H1 (cell line): ENCODE measurements around the gene PRR19.
A peak's percentile ranks its signal among the peaks of the same experiment; 100 is the strongest.

Source experiments
- CHD2 ChIP-seq: IDR thresholded peaks from 2 replicates; pipeline ENCODE4 v1.6.1; 2012; ENCODE audit warnings: low read length, improper control_type of control experiment
- EGR1 ChIP-seq: IDR thresholded peaks from 2 replicates; pipeline ENCODE4 v1.6.1; 2011; ENCODE audit warnings: low read depth, low read length, borderline replicate concordance
- EZH2 ChIP-seq: fragments of 200-600 bp; sonication (generic); IDR thresholded peaks from 2 replicates; pipeline ENCODE4 v1.7.1; 2012; ENCODE audit warnings: low read depth, mild to moderate bottlenecking, moderate library complexity, low read length, inconsistent platforms; ENCODE audit not compliant: severe bottlenecking
- PHF8 ChIP-seq: fragments of 200-600 bp; sonication (generic); conservative IDR thresholded peaks from 2 replicates; pipeline ENCODE4 v1.7.1; 2012; ENCODE audit warnings: low read depth, mild to moderate bottlenecking, inconsistent platforms, low read length, moderate library complexity
- POLR2A ChIP-seq, 2 experiments: IDR thresholded peaks; 1 replicate in 1 of 2; 2 replicates in 1 of 2; pipeline ENCODE4 v1.6.1; 2011; ENCODE audit warnings: low read depth in 2 of 2, low read length in 2 of 2, mild to moderate bottlenecking in 2 of 2; ENCODE audit errors: control extremely low read depth in 1 of 2
- RFX5 ChIP-seq: IDR thresholded peaks from 2 replicates; pipeline ENCODE4 v1.6.1; 2011; ENCODE audit warnings: low read depth, low read length, improper control_type of control experiment, borderline replicate concordance
- SIN3A ChIP-seq, 2 experiments: IDR thresholded peaks in 1 of 2; conservative IDR thresholded peaks in 1 of 2; 2 replicates each; pipeline ENCODE4 v1.6.1; 2011 to 2012; ENCODE audit warnings: low read length in 2 of 2, improper control_type of control experiment in 1 of 2, low read depth in 1 of 2, mild to moderate bottlenecking in 1 of 2
- SP1 ChIP-seq: IDR thresholded peaks from 2 replicates; pipeline ENCODE4 v1.6.1; 2011; ENCODE audit warnings: low read depth, low read length
- SP2 ChIP-seq: IDR thresholded peaks from 2 replicates; pipeline ENCODE4 v1.6.1; 2012; ENCODE audit warnings: mild to moderate bottlenecking, low read length, inconsistent platforms
- TF ChIP-seq, protein P1 (sequence below), 3 experiments: IDR thresholded peaks; 1 replicate in 2 of 3; 2 replicates in 1 of 3; pipeline versions ENCODE4 v1.5.1 to v1.6.1; 2011; ENCODE audit warnings: low read length in 3 of 3, mild to moderate bottlenecking in 3 of 3, inconsistent platforms in 2 of 3, low read depth in 1 of 3, moderate library complexity in 1 of 3; ENCODE audit not compliant: insufficient read depth in 1 of 3; ENCODE audit errors: control extremely low read depth in 1 of 3
- TF ChIP-seq, protein P2 (sequence below): IDR thresholded peaks from 2 replicates; pipeline ENCODE4 v1.6.1; 2012; ENCODE audit warnings: inconsistent platforms

DNA sequence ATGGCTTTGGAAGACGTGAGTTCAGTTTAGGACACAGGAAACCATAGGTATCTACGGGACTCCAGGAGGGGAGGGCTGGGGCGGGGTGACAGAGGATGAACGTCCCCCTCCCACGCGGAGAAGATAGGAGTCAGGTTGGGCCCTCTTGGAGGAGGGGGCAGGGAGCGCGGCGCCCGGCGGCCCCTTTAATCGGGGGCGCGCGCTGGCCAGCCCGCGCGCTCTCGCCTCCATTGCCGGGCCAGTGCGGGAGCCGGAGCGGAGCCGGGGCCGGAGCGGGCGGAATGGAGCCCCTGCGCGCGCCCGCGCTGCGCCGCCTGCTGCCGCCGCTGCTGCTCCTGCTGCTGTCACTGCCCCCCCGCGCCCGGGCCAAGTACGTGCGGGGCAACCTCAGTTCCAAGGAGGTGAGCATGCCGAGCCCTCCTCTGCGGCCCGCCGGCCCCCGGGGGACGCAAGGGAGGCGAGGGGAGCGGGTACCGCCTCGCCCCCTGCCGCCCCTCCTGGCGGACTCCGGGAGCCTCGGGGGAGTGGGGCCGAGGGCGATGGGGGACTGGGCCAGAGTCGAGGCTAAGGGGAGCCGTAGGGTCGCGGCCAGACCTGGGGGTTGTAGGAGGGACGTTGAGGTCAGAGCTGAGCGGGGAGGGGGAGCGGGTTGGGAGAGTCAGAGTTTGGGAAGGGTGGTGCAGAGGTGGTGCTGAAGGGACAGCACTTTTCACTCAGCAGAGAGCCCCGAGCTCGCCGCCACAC is 11.3 kb downstream of the PRR19 start, which contains the start of gene TMEM145:
- TF ChIP-seq, protein P1, sequence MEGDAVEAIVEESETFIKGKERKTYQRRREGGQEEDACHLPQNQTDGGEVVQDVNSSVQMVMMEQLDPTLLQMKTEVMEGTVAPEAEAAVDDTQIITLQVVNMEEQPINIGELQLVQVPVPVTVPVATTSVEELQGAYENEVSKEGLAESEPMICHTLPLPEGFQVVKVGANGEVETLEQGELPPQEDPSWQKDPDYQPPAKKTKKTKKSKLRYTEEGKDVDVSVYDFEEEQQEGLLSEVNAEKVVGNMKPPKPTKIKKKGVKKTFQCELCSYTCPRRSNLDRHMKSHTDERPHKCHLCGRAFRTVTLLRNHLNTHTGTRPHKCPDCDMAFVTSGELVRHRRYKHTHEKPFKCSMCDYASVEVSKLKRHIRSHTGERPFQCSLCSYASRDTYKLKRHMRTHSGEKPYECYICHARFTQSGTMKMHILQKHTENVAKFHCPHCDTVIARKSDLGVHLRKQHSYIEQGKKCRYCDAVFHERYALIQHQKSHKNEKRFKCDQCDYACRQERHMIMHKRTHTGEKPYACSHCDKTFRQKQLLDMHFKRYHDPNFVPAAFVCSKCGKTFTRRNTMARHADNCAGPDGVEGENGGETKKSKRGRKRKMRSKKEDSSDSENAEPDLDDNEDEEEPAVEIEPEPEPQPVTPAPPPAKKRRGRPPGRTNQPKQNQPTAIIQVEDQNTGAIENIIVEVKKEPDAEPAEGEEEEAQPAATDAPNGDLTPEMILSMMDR (IDR thresholded peaks at IDR 0.05; ENCODE audit: control extremely low read depth in 1 of 3, insufficient read depth in 1 of 3, low read depth in 1 of 3, low read length in 3 of 3) = peak in 2 of 3 experiments; percentile 4 to 13; a peak in 3 of 4 replicates
- TF ChIP-seq EZH2 = no peak
- no peak for TF ChIP-seq SP1
- TF ChIP-seq, protein P2, sequence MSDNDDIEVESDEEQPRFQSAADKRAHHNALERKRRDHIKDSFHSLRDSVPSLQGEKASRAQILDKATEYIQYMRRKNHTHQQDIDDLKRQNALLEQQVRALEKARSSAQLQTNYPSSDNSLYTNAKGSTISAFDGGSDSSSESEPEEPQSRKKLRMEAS = no peak
- TF ChIP-seq RFX5 = no peak
- peak in 1 of 2 experiments; percentile 88; a peak in 2 of 4 replicates for TF ChIP-seq SIN3A (conservative IDR thresholded peaks at IDR 0.05 in 1 of 2, IDR thresholded peaks at IDR 0.05 in 1 of 2; ENCODE audit: low read depth in 1 of 2, low read length in 2 of 2)
- no peak for TF ChIP-seq POLR2A (IDR thresholded peaks at IDR 0.05; ENCODE audit: control extremely low read depth in 1 of 2, low read depth in 2 of 2, low read length in 2 of 2)
- no peak for TF ChIP-seq EGR1
- 0 out of 2 replicates have a peak, but pooled peaks have one; percentile 17 for TF ChIP-seq PHF8
- TF ChIP-seq CHD2 = no peak
- no peak for TF ChIP-seq SP2
